Activated effector memory CD4-positive, alpha-beta T cell treated with anti-CD3 and anti-CD28 coated beads, Interleukin-2, amount 50 U/mL, for 16 hours (primary cell): ENCODE measurements around the gene PPP1R18.
A peak's percentile ranks its signal among the peaks of the same experiment; 100 is the strongest.

Experiments
- DNase-seq: peaks from one replicate; pipeline ENCODE4 v3.0.0-alpha.2; 2020

Gene PPP1R18

GRCh38 chr6:30688569-30688968 is 2.1 kb upstream of the PPP1R18 start:
- peak; percentile 69 for DNase-seq

- no peak for DNase-seq
Measured at GRCh38 chr6:30687659-30688431, 1.4 kb upstream of the PPP1R18 start.

GRCh38 chr6:30686908-30687658 is 638 bp upstream of the PPP1R18 start:
- DNase-seq: peak; percentile 93

- peak; percentile 76 for DNase-seq
Measured at GRCh38 chr6:30685157-30686008, 1.1 kb downstream of the PPP1R18 start.

- DNase-seq: peak; percentile 85
Measured at GRCh38 chr6:30684386-30685156, 1.9 kb downstream of the PPP1R18 start.

- no peak for DNase-seq
Measured at GRCh38 chr6:30683980-30684338, 2.5 kb downstream of the PPP1R18 start.

GRCh38 chr6:30683183-30683979 is 3.1 kb downstream of the PPP1R18 start:
- DNase-seq: peak; percentile 67

GRCh38 chr6:30682143-30683117 is 4.0 kb downstream of the PPP1R18 start:
- DNase-seq: peak; percentile 95

- peak; percentile 66 for DNase-seq
Measured at GRCh38 chr6:30681766-30682142, 4.7 kb downstream of the PPP1R18 start.

- no peak for DNase-seq
Measured at GRCh38 chr6:30679765-30680535, 6.5 kb downstream of the PPP1R18 start.

- peak; percentile 97 for DNase-seq
Measured at GRCh38 chr6:30678964-30679726, 7.3 kb downstream of the PPP1R18 start.

- no peak for DNase-seq
Measured at GRCh38 chr6:30676660-30677285, 9.7 kb downstream of the PPP1R18 start.

GRCh38 chr6:30672445-30673253 is 13.8 kb downstream of the PPP1R18 start, which contains the start of gene DHX16:
DHX16 (minus strand) TSS chr6:30673006; CDS start chr6:30672841, 165 bp downstream.
- peak; percentile 96 for DNase-seq

- no peak for DNase-seq
Measured at GRCh38 chr6:30670760-30671527, 15.5 kb downstream of the PPP1R18 start.

- peak; percentile 75 for DNase-seq
Measured at GRCh38 chr6:30666300-30666699, 20.1 kb downstream of the PPP1R18 start.

- DNase-seq: no peak
Measured at GRCh38 chr6:30664994-30665767, 21.3 kb downstream of the PPP1R18 start.
